WI38 (cell line): ENCODE results near the gene KRIT1.

Experiments used
- H3K4me3 ChIP-seq: 2 replicates; pipeline ENCODE4 v1.5.1; 2011; ENCODE audit warnings: low read depth, mild to moderate bottlenecking, control low read depth, low read length
- CTCF ChIP-seq: IDR thresholded peaks from 2 replicates; pipeline ENCODE4 v1.5.1; 2012; ENCODE audit warnings: low read depth, mild to moderate bottlenecking, control low read depth, low read length

Gene KRIT1

GRCh38 chr7:92246360-92247101 is 817 bp upstream of the KRIT1 start:
- peak overlapping the region; percentile 94 for H3K4me3 ChIP-seq
- no peak for TF ChIP-seq CTCF

- no peak for TF ChIP-seq CTCF
These were observed 767 bp downstream of the KRIT1 start for GRCh38 chr7:92244808-92245486.

GRCh38 chr7:92242972-92243371 is 2.7 kb downstream of the KRIT1 start:
- no peak for TF ChIP-seq CTCF
- H3K4me3 ChIP-seq, result no peak overlapping the region

More at GRCh38 chr7:92244808-92245486, 767 bp downstream of the KRIT1 start:
- H3K4me3 ChIP-seq, result peak overlapping the region; percentile 94

GRCh38 chr7:92230547-92230946 is 15.2 kb downstream of the KRIT1 start:
- TF ChIP-seq CTCF, result no peak

GRCh38 chr7:92228742-92229141 is 17.0 kb downstream of the KRIT1 start:
- no peak for TF ChIP-seq CTCF
- H3K4me3 ChIP-seq, result no peak overlapping the region

More at GRCh38 chr7:92230547-92230946, 15.2 kb downstream of the KRIT1 start:
- no peak overlapping the region for H3K4me3 ChIP-seq

- TF ChIP-seq CTCF, result no peak
- no peak overlapping the region for H3K4me3 ChIP-seq
These were observed 17.6 kb downstream of the KRIT1 start for GRCh38 chr7:92228100-92228499.

GRCh38 chr7:92226981-92227380 is 18.7 kb downstream of the KRIT1 start:
- H3K4me3 ChIP-seq, result no peak overlapping the region
- no peak for TF ChIP-seq CTCF
